ENCODE data around the gene PDGFRB. TPM values are rescaled to one million over a fixed set of nuclear protein-coding genes. Genes with fewer than 3 reads are reported as not detected.

PDGFRB gene
- total RNA-seq, 1 donor from 2014 or later = 2.9 TPM

DNA sequence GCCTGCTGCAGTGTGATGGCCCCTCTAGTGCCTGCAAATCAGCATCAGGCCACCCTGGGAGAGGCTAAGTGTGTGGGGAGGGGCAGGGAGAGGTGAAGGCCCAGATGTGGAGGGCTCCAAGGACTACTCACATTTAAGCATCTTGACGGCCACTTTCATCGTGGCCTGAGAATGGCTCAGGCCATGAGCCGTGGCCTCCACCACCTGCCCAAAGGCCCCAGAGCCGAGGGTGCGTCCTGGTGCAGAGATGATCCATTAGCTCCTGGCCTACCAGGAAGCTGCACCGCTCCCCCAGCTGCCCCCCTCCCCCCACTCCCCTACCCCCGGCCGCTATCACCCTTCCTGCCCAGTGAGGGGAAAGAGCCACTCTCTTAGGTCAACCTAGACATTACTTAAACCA is 31.0 kb downstream of the PDGFRB start:
- Mint-ChIP-seq H3K4me1 (ENCODE audit: low read depth, unreplicated experiment) (no peaks in the 10 kb centered on the region), H3K27me3 (ENCODE audit: unreplicated experiment) (peaks cover 8% of the 10 kb centered on the region), H3K27ac (ENCODE audit: unreplicated experiment) (no peak overlapping the region), H3K9me3 (ENCODE audit: unreplicated experiment) (peaks cover 2% of the 10 kb centered on the region), H3K4me3 (ENCODE audit: unreplicated experiment) (no peak overlapping the region), H3K36me3 (ENCODE audit: unreplicated experiment) (no peaks in the 10 kb centered on the region)
- DNase-seq = no peak
- TF ChIP-seq, protein P1, sequence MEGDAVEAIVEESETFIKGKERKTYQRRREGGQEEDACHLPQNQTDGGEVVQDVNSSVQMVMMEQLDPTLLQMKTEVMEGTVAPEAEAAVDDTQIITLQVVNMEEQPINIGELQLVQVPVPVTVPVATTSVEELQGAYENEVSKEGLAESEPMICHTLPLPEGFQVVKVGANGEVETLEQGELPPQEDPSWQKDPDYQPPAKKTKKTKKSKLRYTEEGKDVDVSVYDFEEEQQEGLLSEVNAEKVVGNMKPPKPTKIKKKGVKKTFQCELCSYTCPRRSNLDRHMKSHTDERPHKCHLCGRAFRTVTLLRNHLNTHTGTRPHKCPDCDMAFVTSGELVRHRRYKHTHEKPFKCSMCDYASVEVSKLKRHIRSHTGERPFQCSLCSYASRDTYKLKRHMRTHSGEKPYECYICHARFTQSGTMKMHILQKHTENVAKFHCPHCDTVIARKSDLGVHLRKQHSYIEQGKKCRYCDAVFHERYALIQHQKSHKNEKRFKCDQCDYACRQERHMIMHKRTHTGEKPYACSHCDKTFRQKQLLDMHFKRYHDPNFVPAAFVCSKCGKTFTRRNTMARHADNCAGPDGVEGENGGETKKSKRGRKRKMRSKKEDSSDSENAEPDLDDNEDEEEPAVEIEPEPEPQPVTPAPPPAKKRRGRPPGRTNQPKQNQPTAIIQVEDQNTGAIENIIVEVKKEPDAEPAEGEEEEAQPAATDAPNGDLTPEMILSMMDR (IDR thresholded peaks at IDR 0.05; ENCODE audit: partially characterized antibody, unreplicated experiment) = no peak

DNA sequence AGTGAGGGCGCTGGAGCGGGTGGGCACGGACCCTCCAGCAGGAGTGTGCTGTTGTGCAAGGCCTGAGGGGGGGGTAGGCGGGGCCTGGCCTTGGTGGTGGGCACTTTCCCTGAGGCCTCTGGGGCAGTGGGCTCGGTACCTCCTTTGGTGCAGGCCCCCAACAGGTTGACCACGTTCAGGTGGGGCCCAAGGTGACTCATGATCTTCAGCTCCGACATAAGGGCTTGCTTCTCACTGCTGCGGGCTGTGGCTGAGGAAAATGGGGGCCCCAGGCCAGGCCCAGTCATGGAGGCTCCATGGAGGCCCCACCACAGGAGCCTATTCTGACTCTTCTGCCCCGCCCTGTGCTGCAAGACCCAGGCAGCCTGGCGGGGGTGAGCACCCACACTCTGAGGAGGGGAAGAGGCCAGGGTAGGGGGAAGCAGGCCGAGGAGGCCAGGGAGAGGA is 31.5 kb downstream of the PDGFRB start:
- H3K27me3 Mint-ChIP-seq (ENCODE audit: unreplicated experiment) = peaks cover 8% of the 10 kb centered on the region
- DNase-seq = no peak
- no peak overlapping the region for H3K27ac Mint-ChIP-seq (ENCODE audit: unreplicated experiment)
- no peak overlapping the region for H3K4me3 Mint-ChIP-seq (ENCODE audit: unreplicated experiment)
- no peaks in the 10 kb centered on the region for H3K4me1 Mint-ChIP-seq (ENCODE audit: low read depth, unreplicated experiment)
- TF ChIP-seq, protein P1 (IDR thresholded peaks at IDR 0.05; ENCODE audit: partially characterized antibody, unreplicated experiment) = no peak
- H3K36me3 Mint-ChIP-seq (ENCODE audit: unreplicated experiment) = no peaks in the 10 kb centered on the region
- H3K9me3 Mint-ChIP-seq (ENCODE audit: unreplicated experiment) = peaks cover 4% of the 10 kb centered on the region

DNA sequence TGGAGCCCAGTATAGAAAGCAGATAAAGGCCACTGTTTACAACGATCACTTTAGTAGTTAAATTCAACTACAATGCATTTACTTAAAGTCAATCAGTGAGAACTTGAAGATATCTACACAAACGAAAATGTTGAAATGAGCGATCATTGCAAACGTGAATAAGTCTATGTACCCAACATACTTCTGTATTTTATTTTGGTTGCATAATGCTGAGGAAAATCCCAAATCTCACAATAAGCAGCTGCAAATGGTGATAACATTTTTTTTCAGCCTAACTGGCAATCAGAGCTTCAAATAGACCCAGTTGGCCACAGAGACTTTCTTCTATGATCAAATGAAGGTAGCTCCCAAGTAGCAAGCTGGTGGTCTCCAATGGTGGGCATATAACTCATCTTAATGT is 32.1 kb downstream of the PDGFRB start:
- DNase-seq = no peak
- TF ChIP-seq, protein P1 (IDR thresholded peaks at IDR 0.05; ENCODE audit: partially characterized antibody, unreplicated experiment) = no peak
- Mint-ChIP-seq H3K9me3 (ENCODE audit: unreplicated experiment) (peaks cover 4% of the 10 kb centered on the region), H3K36me3 (ENCODE audit: unreplicated experiment) (no peaks in the 10 kb centered on the region), H3K4me3 (ENCODE audit: unreplicated experiment) (no peak overlapping the region), H3K27me3 (ENCODE audit: unreplicated experiment) (peaks cover 8% of the 10 kb centered on the region), H3K27ac (ENCODE audit: unreplicated experiment) (no peak overlapping the region), H3K4me1 (ENCODE audit: low read depth, unreplicated experiment) (no peaks in the 10 kb centered on the region)

DNA sequence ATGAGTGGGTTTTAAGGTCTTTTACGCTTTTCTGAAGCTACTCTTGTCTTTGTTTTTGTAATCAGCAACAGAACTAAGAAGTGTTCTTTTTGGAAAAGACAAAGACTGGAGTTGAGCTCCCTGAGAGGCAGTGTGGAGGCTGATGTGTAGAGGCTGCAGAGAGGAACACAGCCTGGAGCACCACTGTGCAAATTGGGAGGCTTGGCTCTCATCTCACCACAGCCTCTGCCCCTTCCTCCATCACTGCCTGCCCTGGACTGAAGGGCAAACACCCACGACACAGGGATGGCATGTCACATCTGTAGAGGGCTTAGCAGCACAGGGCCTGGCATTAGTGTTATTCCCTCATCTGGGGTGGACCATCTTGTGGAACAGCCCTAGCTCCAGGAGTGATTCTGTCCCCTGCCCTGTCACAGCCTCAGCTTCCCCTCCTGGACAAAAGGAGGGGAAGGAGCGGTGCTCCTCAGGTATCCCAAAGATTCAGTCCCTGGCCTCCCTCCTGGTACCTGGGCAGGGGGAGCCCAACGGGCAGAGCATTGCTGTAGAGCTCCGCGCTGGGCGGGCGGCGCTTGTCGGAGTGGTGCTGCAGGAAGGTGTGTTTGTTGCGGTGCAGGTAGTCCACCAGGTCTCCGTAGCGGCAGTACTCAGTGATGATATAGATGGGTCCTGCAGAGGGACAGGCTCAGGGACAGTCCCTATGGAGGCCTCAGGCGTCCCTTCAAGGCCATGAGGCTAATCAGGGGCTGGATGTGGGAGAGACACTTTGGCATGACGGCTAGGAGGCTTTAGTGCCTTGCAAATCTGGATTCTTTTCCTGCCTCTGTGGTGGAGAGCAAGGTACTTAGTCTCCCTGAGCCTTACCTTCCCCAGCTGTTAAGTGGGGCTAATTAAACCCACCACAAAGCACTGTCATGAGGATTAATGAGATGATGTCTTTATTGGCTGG is 32.8 kb downstream of the PDGFRB start:
- DNase-seq = no peak
- Mint-ChIP-seq H3K4me3 (ENCODE audit: unreplicated experiment) (no peak overlapping the region), H3K9me3 (ENCODE audit: unreplicated experiment) (peaks cover 4% of the 10 kb centered on the region), H3K36me3 (ENCODE audit: unreplicated experiment) (no peaks in the 10 kb centered on the region), H3K27ac (ENCODE audit: unreplicated experiment) (no peak overlapping the region), H3K27me3 (ENCODE audit: unreplicated experiment) (peaks cover 6% of the 10 kb centered on the region), H3K4me1 (ENCODE audit: low read depth, unreplicated experiment) (no peaks in the 10 kb centered on the region)
- TF ChIP-seq, protein P1 (IDR thresholded peaks at IDR 0.05; ENCODE audit: partially characterized antibody, unreplicated experiment) = no peak

DNA sequence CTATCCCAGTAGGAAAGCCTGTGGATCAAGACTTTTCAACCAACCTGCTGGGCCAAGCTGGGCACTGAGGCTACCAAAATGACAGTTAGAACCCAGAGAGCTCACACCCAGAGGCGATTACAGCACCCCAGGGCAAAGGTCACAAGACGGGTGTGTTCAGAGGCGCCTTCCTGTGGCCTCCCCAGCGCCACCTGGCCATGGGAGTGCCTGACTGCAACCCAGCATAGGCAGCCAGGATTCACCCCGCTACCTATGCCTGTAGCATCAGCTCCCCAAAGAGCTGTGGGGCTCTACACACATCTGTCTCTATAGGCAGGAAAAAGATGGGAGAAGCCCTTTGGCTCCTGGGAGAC is 33.5 kb downstream of the PDGFRB start:
- Mint-ChIP-seq H3K27me3 (ENCODE audit: unreplicated experiment) (peaks cover 6% of the 10 kb centered on the region), H3K4me3 (ENCODE audit: unreplicated experiment) (no peak overlapping the region), H3K27ac (ENCODE audit: unreplicated experiment) (no peak overlapping the region), H3K9me3 (ENCODE audit: unreplicated experiment) (peaks cover 4% of the 10 kb centered on the region), H3K36me3 (ENCODE audit: unreplicated experiment) (no peaks in the 10 kb centered on the region), H3K4me1 (ENCODE audit: low read depth, unreplicated experiment) (no peaks in the 10 kb centered on the region)
- TF ChIP-seq, protein P1 (IDR thresholded peaks at IDR 0.05; ENCODE audit: partially characterized antibody, unreplicated experiment) = no peak
- DNase-seq = no peak

Measured in glutamatergic neuron (in vitro differentiated cells).